ENCODE results near the gene PRAC1. TPM values are rescaled to one million over a fixed set of nuclear protein-coding genes. Genes with fewer than 3 reads are reported as not detected.

Gene PRAC1
- total RNA-seq, 4 donors from 2014 or later = not detected

- Histone ChIP-seq H3K27me3 (peaks cover 0 to 100% of the 10 kb centered on the region in 2 donors), H3K36me3 (no peaks in the 10 kb centered on the region), H3K27ac (no peak overlapping the region), H3K4me1 (peaks cover 0 to 14% (median 6%) of the 10 kb centered on the region in 4 donors), H3K4me3 (no peak overlapping the region), H3K9me3 (no peaks in the 10 kb centered on the region)
- 52 to 61% methylated on average over 4 of the region's 4 CpGs for WGBS, 2 donors
- no peak for DNase-seq (ENCODE audit: low spot score in 2 of 2)
- TF ChIP-seq POLR2A (IDR thresholded peaks at IDR 0.05) (no peak), EP300 (IDR thresholded peaks at IDR 0.05) (no peak), CTCF (IDR thresholded peaks at IDR 0.05) (no peak)
Observed at GRCh38 chr17:48737330-48738043, 15.2 kb upstream of the PRAC1 start.

GRCh38 chr17:48735062-48735351 is 12.7 kb upstream of the PRAC1 start:
- Histone ChIP-seq H3K27ac (no peak overlapping the region), H3K9me3 (no peaks in the 10 kb centered on the region), H3K4me1 (peaks cover 0 to 14% (median 6%) of the 10 kb centered on the region in 4 donors), H3K4me3 (no peak overlapping the region), H3K36me3 (no peaks in the 10 kb centered on the region), H3K27me3 (peaks cover 0 to 100% of the 10 kb centered on the region in 2 donors)
- TF ChIP-seq CTCF (IDR thresholded peaks at IDR 0.05) (no peak), EP300 (IDR thresholded peaks at IDR 0.05) (no peak), POLR2A (IDR thresholded peaks at IDR 0.05) (no peak)
- 4 to 6% methylated on average over 7 of the region's 7 CpGs for WGBS, 2 donors
- no peak for DNase-seq (ENCODE audit: low spot score in 2 of 2)

GRCh38 chr17:48734333-48735061 is 12.2 kb upstream of the PRAC1 start:
- H3K27ac ChIP-seq = no peak overlapping the region
- H3K4me1 ChIP-seq = peaks cover 0 to 13% (median 6%) of the 10 kb centered on the region in 4 donors
- H3K9me3 ChIP-seq = no peaks in the 10 kb centered on the region
- no peak for DNase-seq (ENCODE audit: low spot score in 2 of 2)
- H3K4me3 ChIP-seq = no peak overlapping the region
- peaks cover 0 to 100% of the 10 kb centered on the region in 2 donors for H3K27me3 ChIP-seq
- no peaks in the 10 kb centered on the region for H3K36me3 ChIP-seq
- TF ChIP-seq CTCF (IDR thresholded peaks at IDR 0.05) = no peak
- no peak for TF ChIP-seq EP300 (IDR thresholded peaks at IDR 0.05)
- no peak for TF ChIP-seq POLR2A (IDR thresholded peaks at IDR 0.05)
- 5 to 7% methylated on average over 14 of the region's 14 CpGs for whole genome bisulfite sequencing, 2 donors

- WGBS, 2 donors = 9 to 11% methylated on average over 22 of the region's 22 CpGs
- TF ChIP-seq EP300 (IDR thresholded peaks at IDR 0.05) (no peak), POLR2A (IDR thresholded peaks at IDR 0.05) (no peak), CTCF (IDR thresholded peaks at IDR 0.05) (no peak)
- H3K4me3 ChIP-seq = no peak overlapping the region
- H3K9me3 ChIP-seq = no peaks in the 10 kb centered on the region
- H3K36me3 ChIP-seq = no peaks in the 10 kb centered on the region
- peaks cover 0 to 19% (median 6%) of the 10 kb centered on the region in 4 donors for H3K4me1 ChIP-seq
- DNase-seq (ENCODE audit: low spot score in 2 of 2) = no peak
- peaks cover 0 to 100% of the 10 kb centered on the region in 2 donors for H3K27me3 ChIP-seq
- no peak overlapping the region for H3K27ac ChIP-seq
Observed at GRCh38 chr17:48733632-48734328, 11.5 kb upstream of the PRAC1 start.

Measured in tibial nerve (tissue), 4 donors.